Smooth muscle cell (in vitro differentiated cells): Measurements from ENCODE around the gene OR4D2. TPM values are rescaled to one million over a fixed set of nuclear protein-coding genes. Genes with fewer than 3 reads are reported as not detected.

Experiments used
- DNase-seq: peaks from one replicate; lab custom pipeline; 2025; ENCODE audit not compliant: unreplicated experiment; lab: John Stamatoyannopoulos, UW
- H2AFZ ChIP-seq: fragments of 200-600 bp; sonication (generic); 2 replicates; pipeline ENCODE4 v1.6.0; 2016; ENCODE audit warnings: antibody characterized with exemption, low read depth, mild to moderate bottlenecking
- H3F3A ChIP-seq: fragments of 200-600 bp; sonication (generic); 2 replicates; pipeline ENCODE4 v1.6.0; 2017; ENCODE audit warnings: antibody characterized with exemption, low read depth
- H3K27ac ChIP-seq: fragments of 200-600 bp; sonication (generic); 2 replicates; pipeline ENCODE4 v1.5.1; 2016; ENCODE audit warnings: low read depth, mild to moderate bottlenecking
- H3K27me3 ChIP-seq: fragments of 200-600 bp; sonication (generic); 2 replicates; pipeline ENCODE4 v1.6.1; 2016; ENCODE audit warnings: low read depth, mild to moderate bottlenecking
- H3K36me3 ChIP-seq: fragments of 200-600 bp; sonication (generic); 2 replicates; pipeline ENCODE4 v1.5.1; 2016; ENCODE audit warnings: low read depth
- H3K4me1 ChIP-seq: fragments of 200-600 bp; sonication (generic); 2 replicates; pipeline ENCODE4 v1.5.1; 2016; ENCODE audit warnings: low read depth
- H3K4me2 ChIP-seq: fragments of 200-600 bp; sonication (generic); 2 replicates; pipeline ENCODE4 v1.6.0; 2016; ENCODE audit warnings: mild to moderate bottlenecking
- H3K4me3 ChIP-seq: fragments of 200-600 bp; sonication (generic); 2 replicates; pipeline ENCODE4 v1.5.1; 2016; ENCODE audit warnings: mild to moderate bottlenecking
- H3K79me2 ChIP-seq: fragments of 200-600 bp; sonication (generic); 2 replicates; pipeline ENCODE4 v1.6.0; 2016; ENCODE audit warnings: low read depth, mild to moderate bottlenecking
- H3K9ac ChIP-seq: fragments of 200-600 bp; sonication (generic); 2 replicates; pipeline ENCODE4 v1.6.0; 2016; ENCODE audit warnings: low read depth
- H3K9me3 ChIP-seq: fragments of 200-600 bp; sonication (generic); replicated peaks from 2 replicates; pipeline ENCODE4 v1.5.1; 2016; ENCODE audit warnings: low read depth
- H4K20me1 ChIP-seq: fragments of 200-600 bp; sonication (generic); 2 replicates; pipeline ENCODE4 v1.6.0; 2016; ENCODE audit warnings: low read depth
- CTCF ChIP-seq: fragments of 200-600 bp; sonication (generic); IDR thresholded peaks from 2 replicates; pipeline ENCODE4 v1.5.1; 2017; ENCODE audit warnings: borderline replicate concordance, mild to moderate bottlenecking, antibody characterized with exemption; ENCODE audit not compliant: insufficient read depth, poor library complexity, severe bottlenecking
- WGBS: methylation state at CpG from one replicate; pipeline ENCODE4 v1.1.7; 2016; ENCODE audit warnings: low lambda C conversion rate; 5-methylcytosine and 5-hydroxymethylcytosine counted together
- polyA plus RNA-seq: library from polyadenylated mRNA; unstranded; fragments of >200 nt; fragmentation: Nextera tagmentation; extraction: Ambion mirVana; gene quantifications from 2 replicates; pipeline ENCODE4 v1.2.1, GENCODE V29; 2016
- total RNA-seq: library from RNA; depleted of rRNA; stranded (reverse); fragments of >200 nt; gene quantifications from 2 replicates; pipeline ENCODE4 v1.2.3, GENCODE V29; 2014

Gene OR4D2
- total and polyA plus RNA-seq, 2 experiments from 2014 or later: not detected

GRCh38 chr17:58189436-58190146 lies 22.8 kb downstream of the OR4D2 start:
- H3K4me2 ChIP-seq: no peak overlapping the region
- H3K9me3 ChIP-seq: no peaks in the 10 kb centered on the region
- H3K27ac ChIP-seq: no peak overlapping the region
- H2AFZ ChIP-seq: no peak overlapping the region
- H3K36me3 ChIP-seq: no peaks in the 10 kb centered on the region
- H3F3A ChIP-seq: no peaks in the 10 kb centered on the region
- DNase-seq: no peak
- H3K27me3 ChIP-seq: no peaks in the 10 kb centered on the region
- TF ChIP-seq CTCF: no peak
- WGBS: 84% methylated on average over 11 of the region's 11 CpGs
- H3K9ac ChIP-seq: no peak overlapping the region
- no peak overlapping the region for H3K4me3 ChIP-seq
- no peaks in the 10 kb centered on the region for H3K79me2 ChIP-seq
- no peaks in the 10 kb centered on the region for H4K20me1 ChIP-seq
- no peaks in the 10 kb centered on the region for H3K4me1 ChIP-seq

DNA sequence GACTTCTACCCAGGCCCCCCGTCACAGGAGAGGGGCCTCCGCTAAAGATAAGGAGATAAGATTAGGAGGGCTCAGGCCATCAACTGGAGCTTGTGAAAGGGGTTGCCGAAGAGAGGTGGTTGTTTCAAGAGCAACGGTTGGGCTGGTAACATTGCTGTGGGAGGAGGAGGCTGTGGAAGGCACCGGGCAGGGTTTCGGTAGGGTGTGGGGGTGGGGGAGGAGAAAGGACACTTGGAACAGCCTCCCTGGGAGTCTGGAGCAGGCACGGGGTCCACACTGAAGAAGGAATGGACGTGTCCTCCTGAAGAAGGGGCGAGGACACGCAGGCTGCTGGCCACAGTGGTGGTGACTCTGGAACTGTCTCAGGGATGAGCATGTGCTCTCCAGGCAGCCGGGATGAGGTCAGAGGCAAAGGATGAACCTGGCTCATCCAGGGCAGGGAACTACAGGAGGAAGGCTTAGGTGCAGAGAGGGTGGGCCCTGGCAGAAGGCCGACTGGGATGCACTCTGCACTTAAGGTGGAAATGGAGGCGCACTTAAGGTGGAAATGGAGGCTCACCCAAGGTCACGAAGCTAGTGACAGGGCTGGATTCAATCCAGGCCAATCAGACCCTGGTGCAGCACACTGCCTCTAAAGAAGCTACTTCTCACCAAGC lies 24.6 kb downstream of the OR4D2 start:
- no peak for TF ChIP-seq CTCF
- Histone ChIP-seq H3F3A (no peaks in the 10 kb centered on the region), H3K79me2 (no peaks in the 10 kb centered on the region), H3K9me3 (no peaks in the 10 kb centered on the region), H4K20me1 (no peaks in the 10 kb centered on the region), H3K4me2 (no peak overlapping the region), H3K27ac (no peak overlapping the region), H3K9ac (no peak overlapping the region), H2AFZ (no peak overlapping the region), H3K36me3 (no peaks in the 10 kb centered on the region), H3K4me1 (no peaks in the 10 kb centered on the region), H3K27me3 (no peaks in the 10 kb centered on the region), H3K4me3 (no peak overlapping the region)
- WGBS: 64% methylated on average over 14 of the region's 14 CpGs
- no peak for DNase-seq

DNA sequence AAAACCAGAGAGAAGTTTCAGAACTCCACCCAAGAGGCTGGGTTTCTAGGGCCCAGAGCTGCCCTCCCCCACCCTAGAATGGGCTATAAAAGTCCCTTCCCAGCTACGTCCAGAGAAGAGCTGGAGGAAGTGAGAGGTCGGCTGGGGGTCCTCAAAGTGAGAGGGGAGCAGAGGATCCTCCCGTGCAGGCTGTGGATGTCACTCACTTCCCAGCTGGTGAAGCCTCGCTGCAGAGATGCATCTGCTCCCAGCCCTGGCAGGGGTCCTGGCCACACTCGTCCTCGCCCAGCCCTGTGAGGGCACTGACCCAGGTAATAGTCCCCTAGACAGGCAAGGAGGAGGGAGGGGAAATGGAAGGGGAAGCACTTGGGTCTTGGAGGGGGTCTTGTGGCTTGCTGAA lies 25.8 kb downstream of the OR4D2 start, which contains the start of gene EPX:
Gene EPX, plus strand, starts transcription at position 115 of the 400 bp plus-strand sequence. Its CDS starts 121 bp downstream, at position 236.
- 68% methylated on average over 6 of the region's 6 CpGs for WGBS
- no peaks in the 10 kb centered on the region for H3K4me1 ChIP-seq
- H3K27me3 ChIP-seq: peaks cover 8% of the 10 kb centered on the region
- no peaks in the 10 kb centered on the region for H3F3A ChIP-seq
- H3K9me3 ChIP-seq: no peaks in the 10 kb centered on the region
- H3K9ac ChIP-seq: no peak within 1 kb of the TSS
- no peaks in the 10 kb centered on the region for H3K79me2 ChIP-seq
- no peaks in the 10 kb centered on the region for H4K20me1 ChIP-seq
- H3K4me3 ChIP-seq: no peak within 1 kb of the TSS
- no peak within 1 kb of the TSS for H2AFZ ChIP-seq
- no peak within 1 kb of the TSS for H3K27ac ChIP-seq
- no peak within 1 kb of the TSS for H3K4me2 ChIP-seq
- DNase-seq: no peak
- TF ChIP-seq CTCF: no peak
- no peaks in the 10 kb centered on the region for H3K36me3 ChIP-seq
